H9 (cell line): ENCODE measurements around the gene ARHGAP10. TPM values are rescaled to one million over a fixed set of nuclear protein-coding genes. Genes with fewer than 3 reads are reported as not detected.

Source experiments
- DNase-seq: peaks from one replicate; pipeline ENCODE4 v3.0.0-alpha.2; 2017
- H2AFZ ChIP-seq: one replicate; pipeline ENCODE4 v1.6.1; 2013; ENCODE audit warnings: mild to moderate bottlenecking, low read length, control low read depth, moderate library complexity
- H2AK5ac ChIP-seq: 2 replicates; pipeline ENCODE4 v1.6.1; 2013; ENCODE audit warnings: low read length, control low read depth, mixed read lengths; ENCODE audit not compliant: insufficient read length
- H2BK120ac ChIP-seq: one replicate; pipeline ENCODE4 v1.6.1; 2013; ENCODE audit warnings: low read depth, mild to moderate bottlenecking, low read length, control low read depth, inconsistent platforms; ENCODE audit not compliant: poor library complexity, severe bottlenecking
- H2BK12ac ChIP-seq: 2 replicates; pipeline ENCODE4 v1.6.1; 2013; ENCODE audit warnings: low read length, control low read depth, mixed read lengths, low read depth; ENCODE audit not compliant: insufficient read length
- H2BK15ac ChIP-seq: 2 replicates; pipeline ENCODE4 v1.6.1; 2013; ENCODE audit warnings: low read depth, low read length, control low read depth
- H2BK20ac ChIP-seq: one replicate; pipeline ENCODE4 v1.6.1; 2013; ENCODE audit warnings: low read depth, mild to moderate bottlenecking, low read length, control low read depth, inconsistent platforms; ENCODE audit not compliant: poor library complexity, severe bottlenecking
- H2BK5ac ChIP-seq: 2 replicates; pipeline ENCODE4 v1.6.1; 2013; ENCODE audit warnings: low read length, control low read depth, mixed read lengths; ENCODE audit not compliant: insufficient read length
- H3K14ac ChIP-seq: 2 replicates; pipeline ENCODE4 v1.6.1; 2013; ENCODE audit warnings: low read length, control low read depth; ENCODE audit not compliant: insufficient read depth
- H3K18ac ChIP-seq: 2 replicates; pipeline ENCODE4 v1.6.1; 2013; ENCODE audit warnings: low read depth, mild to moderate bottlenecking, mixed read lengths, low read length, control low read depth; ENCODE audit not compliant: insufficient read length
- H3K23ac ChIP-seq: 2 replicates; pipeline ENCODE4 v1.6.1; 2013; ENCODE audit warnings: low read length, control low read depth, mixed read lengths, low read depth; ENCODE audit not compliant: insufficient read length
- H3K23me2 ChIP-seq: 2 replicates; pipeline ENCODE4 v1.6.1; 2013; ENCODE audit warnings: low read depth, mild to moderate bottlenecking, mixed read lengths, low read length, control low read depth; ENCODE audit not compliant: insufficient read length, poor library complexity, severe bottlenecking
- H3K27ac ChIP-seq: 2 replicates; pipeline ENCODE4 v1.5.1; 2013; ENCODE audit warnings: low read length, control low read depth, mixed read lengths, low read depth; ENCODE audit not compliant: insufficient read length
- H3K27me3 ChIP-seq: 2 replicates; pipeline ENCODE4 v1.6.1; 2013; ENCODE audit warnings: low read length, control low read depth, inconsistent platforms; ENCODE audit not compliant: insufficient read depth
- H3K4ac ChIP-seq: 2 replicates; pipeline ENCODE4 v1.6.1; 2013; ENCODE audit warnings: low read depth, mild to moderate bottlenecking, control low read depth, inconsistent platforms, low read length, moderate library complexity
- H3K4me1 ChIP-seq: 2 replicates; pipeline ENCODE4 v1.6.1; 2013; ENCODE audit warnings: low read length, control low read depth, inconsistent platforms; ENCODE audit not compliant: insufficient read depth
- H3K4me2 ChIP-seq: 2 replicates; pipeline ENCODE4 v1.6.1; 2013; ENCODE audit warnings: low read length, control low read depth, mixed read lengths; ENCODE audit not compliant: insufficient read length, insufficient read depth
- H3K56ac ChIP-seq: 2 replicates; pipeline ENCODE4 v1.6.1; 2013; ENCODE audit warnings: low read depth, mild to moderate bottlenecking, mixed read lengths, low read length, control low read depth; ENCODE audit not compliant: insufficient read length
- H3K79me1 ChIP-seq: 2 replicates; pipeline ENCODE4 v1.6.1; 2013; ENCODE audit warnings: low read depth, mild to moderate bottlenecking, moderate library complexity, low read length, control low read depth, inconsistent platforms; ENCODE audit not compliant: insufficient read depth, poor library complexity, severe bottlenecking
- H3K79me2 ChIP-seq: 2 replicates; pipeline ENCODE4 v1.6.1; 2013; ENCODE audit warnings: low read length, control low read depth, inconsistent platforms; ENCODE audit not compliant: insufficient read depth
- H3K9ac ChIP-seq: 2 replicates; pipeline ENCODE4 v1.6.1; 2013; ENCODE audit warnings: low read length, control low read depth, mixed read lengths; ENCODE audit not compliant: insufficient read length; ENCODE audit errors: extremely low read depth
- H3K9me3 ChIP-seq: one replicate; pipeline ENCODE4 v1.6.1; 2013; ENCODE audit warnings: low read depth, low read length, inconsistent platforms; ENCODE audit not compliant: control insufficient read depth
- H3T11ph ChIP-seq: one replicate; pipeline ENCODE4 v1.6.1; 2013; ENCODE audit warnings: mild to moderate bottlenecking, low read length, control low read depth, inconsistent platforms
- H4K20me1 ChIP-seq: one replicate; pipeline ENCODE4 v1.6.1; 2013; ENCODE audit not compliant: control insufficient read depth, insufficient read length, insufficient read depth
- H4K5ac ChIP-seq: 2 replicates; pipeline ENCODE4 v1.6.1; 2013; ENCODE audit warnings: low read depth, mild to moderate bottlenecking, mixed read lengths, low read length, control low read depth; ENCODE audit not compliant: insufficient read length
- H4K8ac ChIP-seq: replicated peaks from 2 replicates; pipeline ENCODE4 v1.6.1; 2013; ENCODE audit warnings: low read length, control low read depth, mixed read lengths, low read depth; ENCODE audit not compliant: insufficient read length
- H4K91ac ChIP-seq: 2 replicates; pipeline ENCODE4 v1.6.1; 2013; ENCODE audit warnings: low read depth, mild to moderate bottlenecking, moderate library complexity, mixed read lengths, low read length, control low read depth; ENCODE audit not compliant: insufficient read length
- H3K27ac Mint-ChIP-seq, 3 experiments: 2 replicates in 2 of 3; 3 replicates in 1 of 3; pipeline ENCODE4 v1.8.0; 2020 to 2021; ENCODE audit warnings: mixed read lengths in 3 of 3, mild to moderate bottlenecking in 1 of 3, moderate library complexity in 1 of 3
- H3K27me3 Mint-ChIP-seq: 2 replicates; pipeline ENCODE4 v1.8.0; 2021; ENCODE audit warnings: low read depth, mild to moderate bottlenecking, moderate library complexity, mixed read lengths
- H3K36me3 Mint-ChIP-seq, 3 experiments: 2 replicates in 2 of 3; 3 replicates in 1 of 3; pipeline ENCODE4 v1.8.0; 2020 to 2021; ENCODE audit warnings: low read depth in 3 of 3, mixed read lengths in 3 of 3; ENCODE audit not compliant: insufficient read depth in 1 of 3
- H3K4me1 Mint-ChIP-seq, 2 experiments: 2 replicates each; pipeline ENCODE4 v1.8.0; 2020; ENCODE audit warnings: mixed read lengths in 2 of 2
- H3K4me3 Mint-ChIP-seq, 2 experiments: 2 replicates in 1 of 2; 3 replicates in 1 of 2; pipeline ENCODE4 v1.8.0; 2020 to 2021; ENCODE audit warnings: mild to moderate bottlenecking in 2 of 2, mixed read lengths in 2 of 2, moderate library complexity in 1 of 2
- H3K9me3 Mint-ChIP-seq, 2 experiments: 2 replicates in 1 of 2; 3 replicates in 1 of 2; pipeline ENCODE4 v1.8.0; 2020; ENCODE audit warnings: mild to moderate bottlenecking in 2 of 2, mixed read lengths in 2 of 2, moderate library complexity in 1 of 2
- CTCF ChIP-seq: fragments of 200-600 bp; sonication (generic); conservative IDR thresholded peaks from 3 replicates; pipeline ENCODE4 v1.8.0; 2021; ENCODE audit warnings: antibody characterized with exemption, mild to moderate bottlenecking
- WGBS: extraction: QIAGEN DNeasy Blood & Tissue Kit; methylation state at CpG from one replicate; pipeline ENCODE4 v1.1.7; 2013; ENCODE audit warnings: missing lambda C conversion rate, low lambda C conversion rate, mixed read lengths; ENCODE audit not compliant: insufficient read length; ENCODE audit errors: extremely low coverage; 5-methylcytosine and 5-hydroxymethylcytosine counted together
- total RNA-seq: library from RNA; stranded (reverse); gene quantifications from 2 replicates; pipeline ENCODE4 v1.2.1, GENCODE V29; 2021

ARHGAP10 gene
- total RNA-seq, 1 experiment from 2014 or later = 7.8 TPM

GRCh38 chr4:148056879-148057278 is 325.0 kb downstream of the ARHGAP10 start:
- Histone ChIP-seq H2BK5ac (no peak overlapping the region), H3K27ac (no peak overlapping the region), H4K20me1 (no peaks in the 10 kb centered on the region), H3K4ac (no peak overlapping the region), H4K5ac (no peak overlapping the region), H3K79me1 (no peaks in the 10 kb centered on the region), H3K4me1 (peaks cover 5% of the 10 kb centered on the region; the same call in 1 of the 2 replicates), H3K4me2 (no peak overlapping the region), H3K23ac (no peak overlapping the region), H2BK120ac (no peak overlapping the region), H4K8ac (no peak overlapping the region), H3K23me2 (no peaks in the 10 kb centered on the region), H3K9ac (no peak overlapping the region), H4K91ac (no peak overlapping the region), H2BK12ac (no peak overlapping the region), H3K27me3 (no peaks in the 10 kb centered on the region), H3K9me3 (no peaks in the 10 kb centered on the region), H2BK15ac (no peak overlapping the region), H2AFZ (no peak overlapping the region), H2AK5ac (no peak overlapping the region), H3K56ac (no peak overlapping the region), H3K18ac (no peak overlapping the region), H3K14ac (no peak overlapping the region), H2BK20ac (no peak overlapping the region), H3K79me2 (no peaks in the 10 kb centered on the region), H3T11ph (no peak overlapping the region)
- Mint-ChIP-seq H3K9me3 (no peaks in the 10 kb centered on the region), H3K4me3 (no peak overlapping the region), H3K4me1 (peaks cover 27 to 32% of the 10 kb centered on the region in 2 experiments), H3K27me3 (no peaks in the 10 kb centered on the region), H3K36me3 (no peaks in the 10 kb centered on the region), H3K27ac (no peak overlapping the region)
- no CpG with 5 or more reads among the region's 6 CpGs for WGBS
- peak; percentile 64 for DNase-seq
- TF ChIP-seq CTCF = peak; percentile 63
